Measurements from ENCODE around the gene IL33.

IL33 gene

DNA sequence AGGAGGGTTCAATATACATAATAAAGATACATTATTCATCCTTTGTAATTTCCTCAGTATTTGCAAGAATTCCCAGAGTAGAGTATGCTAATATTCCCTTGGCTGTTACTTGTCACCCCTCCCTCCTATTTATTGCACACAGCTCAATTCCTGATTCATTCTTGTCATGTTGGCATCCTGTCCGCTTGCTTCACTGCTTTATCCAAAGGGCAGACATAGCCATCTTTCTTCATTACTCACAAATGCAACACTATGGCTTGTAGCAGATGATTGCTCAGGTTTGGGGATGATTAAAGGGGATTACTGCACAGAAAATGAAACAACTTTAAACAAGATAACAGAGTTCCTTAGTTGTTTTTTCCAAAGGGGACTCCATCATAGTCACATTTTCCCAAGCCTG lies 1.2 kb upstream of the IL33 start:
- DNase-seq (ENCODE audit: low spot score): no peak
- in situ Hi-C loops (cut with MboI; ENCODE audit: low pct_unique_long_range_greater_than_20kb, low sequenced_read_pairs, unreplicated experiment): no loop called here

GRCh38 chr9:6214903-6215302 lies 704 bp upstream of the IL33 start:
- no peak for DNase-seq (ENCODE audit: low spot score)

More for the DNA sequence above, 1.2 kb upstream of the IL33 start:
- TF ChIP-seq CTCF (IDR thresholded peaks at IDR 0.05; ENCODE audit: extremely low read depth, insufficient read depth, missing control alignments): no peak

GRCh38 chr9:6216002-6216401 lies 395 bp downstream of the IL33 start:
- in situ Hi-C loops (cut with MboI; ENCODE audit: low pct_unique_long_range_greater_than_20kb, low sequenced_read_pairs, unreplicated experiment): no loop called here
- TF ChIP-seq CTCF (IDR thresholded peaks at IDR 0.05; ENCODE audit: extremely low read depth, insufficient read depth, missing control alignments): no peak
- DNase-seq (ENCODE audit: low spot score): no peak

More at GRCh38 chr9:6214903-6215302, 704 bp upstream of the IL33 start:
- in situ Hi-C loops (cut with MboI; ENCODE audit: low pct_unique_long_range_greater_than_20kb, low sequenced_read_pairs, unreplicated experiment): no loop called here
- no peak for TF ChIP-seq CTCF (IDR thresholded peaks at IDR 0.05; ENCODE audit: extremely low read depth, insufficient read depth, missing control alignments)

- in situ Hi-C loops (cut with MboI; ENCODE audit: low pct_unique_long_range_greater_than_20kb, low sequenced_read_pairs, unreplicated experiment): no loop called here
- TF ChIP-seq CTCF (IDR thresholded peaks at IDR 0.05; ENCODE audit: extremely low read depth, insufficient read depth, missing control alignments): no peak
- DNase-seq (ENCODE audit: low spot score): no peak
These were observed 1.3 kb downstream of the IL33 start for GRCh38 chr9:6216951-6217350.

- in situ Hi-C loops (cut with MboI; ENCODE audit: low pct_unique_long_range_greater_than_20kb, low sequenced_read_pairs, unreplicated experiment): no loop called here
- no peak for TF ChIP-seq CTCF (IDR thresholded peaks at IDR 0.05; ENCODE audit: extremely low read depth, insufficient read depth, missing control alignments)
- DNase-seq (ENCODE audit: low spot score): no peak
These were observed 2.5 kb downstream of the IL33 start for GRCh38 chr9:6218099-6218502.

GRCh38 chr9:6219040-6219439 lies 3.4 kb downstream of the IL33 start:
- no peak for TF ChIP-seq CTCF (IDR thresholded peaks at IDR 0.05; ENCODE audit: extremely low read depth, insufficient read depth, missing control alignments)
- in situ Hi-C loops (cut with MboI; ENCODE audit: low pct_unique_long_range_greater_than_20kb, low sequenced_read_pairs, unreplicated experiment): no loop called here
- DNase-seq (ENCODE audit: low spot score): no peak

GRCh38 chr9:6219981-6220380 lies 4.4 kb downstream of the IL33 start:
- TF ChIP-seq CTCF (IDR thresholded peaks at IDR 0.05; ENCODE audit: extremely low read depth, insufficient read depth, missing control alignments): no peak
- no peak for DNase-seq (ENCODE audit: low spot score)
- in situ Hi-C loops (cut with MboI; ENCODE audit: low pct_unique_long_range_greater_than_20kb, low sequenced_read_pairs, unreplicated experiment): no loop called here
